Panc1 (cell line): ENCODE results near the gene DNER. TPM values are rescaled to one million over a fixed set of nuclear protein-coding genes. Genes with fewer than 3 reads are reported as not detected.

Experiments used
- ATAC-seq: fragments of 200-7000 bp; cut with Tn5 transposase; 2 replicates; pipeline ENCODE4 v1.9.1; 2020; ENCODE audit warnings: mild to moderate bottlenecking, moderate library complexity
- BruUV-seq: library from RNA; stranded (reverse); fragments of 400-500 nt; replicated peaks from 2 replicates; lab custom pipeline; 2021; lab: Mats Ljungman, UMichigan
- CTCF ChIA-PET: fragments of 300-600 bp; sonication (Branson Sonifier 250); formaldehyde crosslinking; loops from one replicate; lab custom pipeline; 2022; ENCODE audit warnings: antibody characterized with exemption; lab: Charles Lee
- POLR2A ChIA-PET: fragments of 300-600 bp; sonication (Branson Sonifier 250); formaldehyde crosslinking; loops from one replicate; lab custom pipeline; 2022; ENCODE audit warnings: antibody characterized with exemption; lab: Charles Lee
- DNase-seq: peaks from one replicate; pipeline ENCODE4 v3.0.0-alpha.2; 2010; ENCODE audit warnings: low read depth, low spot score
- H3K27ac ChIP-seq: 2 replicates; pipeline ENCODE4 v1.5.1; 2011; ENCODE audit warnings: mild to moderate bottlenecking, low read length, inconsistent platforms
- H3K27me3 ChIP-seq: fragments of 200-500 bp; sonication (Bioruptor generic); 2 replicates; pipeline ENCODE4 v1.6.0; 2014; ENCODE audit warnings: low read length, inconsistent platforms; ENCODE audit not compliant: control insufficient read depth, insufficient read depth
- H3K36me3 ChIP-seq: fragments of 200-500 bp; sonication (Bioruptor generic); 2 replicates; pipeline ENCODE4 v1.5.1; 2014; ENCODE audit warnings: inconsistent platforms, mild to moderate bottlenecking, low read length, moderate library complexity; ENCODE audit not compliant: control insufficient read depth, insufficient read depth
- H3K4me1 ChIP-seq: 2 replicates; pipeline ENCODE4 v1.5.1; 2011; ENCODE audit warnings: inconsistent platforms, mild to moderate bottlenecking, low read length, moderate library complexity; ENCODE audit not compliant: control insufficient read depth, insufficient read depth
- H3K4me3 ChIP-seq, 2 experiments: 2 replicates each; pipeline ENCODE4 v1.5.1; 2011 to 2012; ENCODE audit warnings: low read depth in 2 of 2, low read length in 2 of 2, mild to moderate bottlenecking in 2 of 2, inconsistent platforms in 1 of 2, moderate library complexity in 1 of 2
- H3K9me3 ChIP-seq: fragments of 200-500 bp; sonication (Bioruptor generic); 2 replicates; pipeline ENCODE4 v1.5.1; 2014; ENCODE audit warnings: low read depth, mild to moderate bottlenecking, inconsistent platforms, low read length, moderate library complexity; ENCODE audit not compliant: control insufficient read depth, insufficient read depth
- CTCF ChIP-seq: fragments of 450-650 bp; IDR thresholded peaks from 2 replicates; pipeline ENCODE4 v1.5.1; 2017; ENCODE audit warnings: mild to moderate bottlenecking
- POLR2AphosphoS5 ChIP-seq: IDR thresholded peaks from 2 replicates; pipeline ENCODE4 v1.6.1; 2012; ENCODE audit warnings: mild to moderate bottlenecking, low read depth, low read length, moderate library complexity
- REST ChIP-seq, 2 experiments: IDR thresholded peaks; 2 replicates each; pipeline ENCODE4 v1.6.1; 2011 to 2012; ENCODE audit warnings: low read depth in 2 of 2, control low read depth in 1 of 2, low read length in 1 of 2, mild to moderate bottlenecking in 1 of 2, moderate library complexity in 1 of 2; ENCODE audit not compliant: insufficient read depth in 1 of 2
- SIN3A ChIP-seq: IDR thresholded peaks from 2 replicates; pipeline ENCODE4 v1.6.1; 2012; ENCODE audit warnings: low read depth, mild to moderate bottlenecking, low read length, moderate library complexity, borderline replicate concordance; ENCODE audit not compliant: insufficient read depth
- TCF7L2 ChIP-seq: IDR thresholded peaks from 2 replicates; pipeline ENCODE4 v1.6.1; 2011; ENCODE audit warnings: mild to moderate bottlenecking, low read depth, low read length, inconsistent platforms
- in situ Hi-C: cut with HindIII; loops from 2 replicates; pipeline ENCODE4 v1.10.0; 2016; ENCODE audit warnings: low sequenced_read_pairs, low pct_unique_long_range_greater_than_20kb
- intact Hi-C: fragments of 100-400 bp; cut with micrococcal nuclease; formaldehyde crosslinking; loops from one replicate; pipeline ENCODE4 v1.10.0; 2022; ENCODE audit not compliant: unreplicated experiment
- total RNA-seq: library from RNA; stranded (reverse); gene quantifications from one replicate; pipeline ENCODE4 v1.2.1, GENCODE V29; 2021; ENCODE audit not compliant: unreplicated experiment

The DNER gene
- total RNA-seq, 1 experiment from 2014 or later, result 0.31 TPM

- Histone ChIP-seq H3K27me3 (no peaks in the 10 kb centered on the region), H3K9me3 (peaks cover 18% of the 10 kb centered on the region; the same call in 1 of the 2 replicates), H3K27ac (no peak overlapping the region), H3K4me3 (no peak overlapping the region), H3K36me3 (no peaks in the 10 kb centered on the region), H3K4me1 (no peaks in the 10 kb centered on the region)
- ChIA-PET POLR2A (no interaction called here), CTCF (interaction anchor here (0.6 kb wide), 1 partner anchor 56 kb away, joined by 4 read pairs; no protein-coding TSS in a partner anchor)
- in situ Hi-C loops, result no loop called here
- ATAC-seq (no peak), DNase-seq (no peak)
- intact Hi-C loops, result no loop called here
- BruUV-seq, result no TSS peak
- TF ChIP-seq TCF7L2 (no peak), SIN3A (no peak), POLR2AphosphoS5 (no peak), CTCF (peak; percentile 13), REST (IDR thresholded peaks at IDR 0.05; ENCODE audit: insufficient read depth in 1 of 2, low read depth in 2 of 2, low read length in 1 of 2) (no peak)
Measured at GRCh38 chr2:229733611-229734245, 19.4 kb upstream of the DNER start.

- Histone ChIP-seq H3K9me3 (peaks cover 11% of the 10 kb centered on the region; the same call in 1 of the 2 replicates), H3K27ac (no peak overlapping the region), H3K36me3 (no peaks in the 10 kb centered on the region), H3K4me1 (no peaks in the 10 kb centered on the region), H3K4me3 (no peak overlapping the region), H3K27me3 (no peaks in the 10 kb centered on the region)
- ATAC-seq (no peak), DNase-seq (no peak)
- POLR2A ChIA-PET, result no interaction called here
- intact Hi-C loops (no loop called here), in situ Hi-C loops (no loop called here)
- TF ChIP-seq TCF7L2, result no peak
- TF ChIP-seq POLR2AphosphoS5, result no peak
- TF ChIP-seq CTCF, result no peak
- no peak for TF ChIP-seq SIN3A
- CTCF ChIA-PET, result interaction anchor here (0.6 kb wide), 1 partner anchor 55 kb away, joined by 4 read pairs; no protein-coding TSS in a partner anchor
- BruUV-seq, result no TSS peak
Measured at GRCh38 chr2:229732897-229733296, 18.5 kb upstream of the DNER start.
